Heart left ventricle (tissue), 13 donors: Measurements from ENCODE around the gene SUSD1.

Source experiments
- CTCF ChIP-seq, 12 donors: fragments of 200-600 bp; sonication (generic) in 4 of 12; IDR thresholded peaks; one replicate each; pipeline versions ENCODE4 v1.5.0 to v1.8.0; 2018 to 2022; ENCODE audit warnings: antibody characterized with exemption in 12 of 12, mild to moderate bottlenecking in 5 of 12
- POLR2A ChIP-seq, 2 donors: fragments of 450-650 bp; IDR thresholded peaks; one replicate each; pipeline ENCODE4 v1.6.1; 2017; ENCODE audit warnings: antibody characterized with exemption in 2 of 2, mild to moderate bottlenecking in 2 of 2, moderate library complexity in 2 of 2
- donor health status: ischemic (EF 13 %, LVEDD 7.1; RV severe dilation, severe dysfunction).
- donor health status: DM: no; HTN: yes; CAD: no.
- donor health status: DM: no; HTN: no; CAD: no.
- donor health status: ischemic (EF 25% LVEDD 6.9; RV normal size, moderate dysfunction).
- donor health status: ischemic (EF 25% LVEDD 5.7; RV mildly dilated, moderate dysfunction).
- donor health status: ischemic (EF 35%, LVEDD 5.7; RV mildly dilated, moderate dysfunction).
- donor health status: nonischemic (EF 11% LVEDD 7.7; RV severe dilation, severe dysfunction).
- donor health status: DM: yes; HTN: yes; CAD: no.
- donor health status: PGD.
- donor health status: ischemic (EF 29% LVEDD 5.4; RV normal size, mild dysfunction).
- donor health status: nonischemic (EF 23%, LVEDD 6.1; RV moderate dilation, normal function).

- TF ChIP-seq CTCF (IDR thresholded peaks at IDR 0.05) (no peak), POLR2A (IDR thresholded peaks at IDR 0.05) (no peak)
These were observed 113.9 kb downstream of the SUSD1 start for GRCh38 chr9:112061152-112061740.
